HCT116 (cell line): ENCODE data around the gene NUDT5. TPM values are rescaled to one million over a fixed set of nuclear protein-coding genes. Genes with fewer than 3 reads are reported as not detected.

Source experiments
- ATAC-seq: fragments of 200-7000 bp; cut with Tn5 transposase; 2 replicates; pipeline ENCODE4 v1.9.1; 2020; ENCODE audit warnings: mild to moderate bottlenecking, moderate library complexity
- BruUV-seq: library from RNA; stranded (reverse); fragments of 400-500 nt; replicated peaks from 2 replicates; lab custom pipeline; 2021; lab: Mats Ljungman, UMichigan
- CTCF ChIA-PET: fragments of 300-600 bp; sonication (Branson Sonifier 250); formaldehyde crosslinking; loops from one replicate; lab custom pipeline; 2021; ENCODE audit warnings: antibody characterized with exemption; lab: Charles Lee
- POLR2A ChIA-PET: fragments of 300-600, 350-600 bp; sonication (Branson Sonifier 250); formaldehyde crosslinking; loops from one replicate; lab custom pipeline; 2021; ENCODE audit warnings: antibody characterized with exemption; lab: Charles Lee
- RAD21 ChIA-PET, 2 experiments: fragments of 300-600 bp; sonication (Branson Sonifier 250); formaldehyde crosslinking; loops; one replicate each; lab custom pipeline; 2023; ENCODE audit warnings: low total read pairs in 2 of 2; ENCODE audit not compliant: uncharacterized antibody in 2 of 2, unreplicated experiment in 2 of 2, low non-redundant PET in 1 of 2; lab: Charles Lee
- DNase-seq: peaks from one replicate; pipeline ENCODE4 v3.0.0-alpha.2; 2010; ENCODE audit warnings: low read depth, low spot score
- H2AFZ ChIP-seq: fragments of 200-600 bp; shearing (Covaris generic), sonication (generic); 2 replicates; pipeline ENCODE4 v1.6.1; 2017; ENCODE audit warnings: low read depth, mixed run types, mixed read lengths, antibody characterized with exemption, low read length; ENCODE audit not compliant: poor library complexity, severe bottlenecking
- H3K27ac ChIP-seq: 2 replicates; pipeline ENCODE4 v1.5.1; 2012; ENCODE audit warnings: low read depth, low read length
- H3K27me3 ChIP-seq: fragments of 200-600 bp; sonication (generic); 2 replicates; pipeline ENCODE4 v1.6.1; 2016; ENCODE audit warnings: mixed run types, low read length, mixed read lengths; ENCODE audit not compliant: insufficient read depth
- H3K36me3 ChIP-seq, 2 experiments: fragments of 200-500 bp in 1 of 2; fragments of 200-600 bp in 1 of 2; sonication (Bioruptor generic) in 1 of 2; sonication (generic) in 1 of 2; 2 replicates each; pipeline versions ENCODE4 v1.5.1 to v1.6.1; 2014 to 2016; ENCODE audit warnings: low read length in 2 of 2, inconsistent platforms in 1 of 2, mixed read lengths in 1 of 2, mixed run types in 1 of 2; ENCODE audit not compliant: insufficient read depth in 2 of 2, control insufficient read depth in 1 of 2
- H3K4me1 ChIP-seq, 2 experiments: fragments of 200-600 bp in 1 of 2; sonication (generic) in 1 of 2; 2 replicates each; pipeline versions ENCODE4 v1.5.1 to v1.6.1; 2012 to 2017; ENCODE audit warnings: low read length in 2 of 2, inconsistent platforms in 1 of 2, mild to moderate bottlenecking in 1 of 2, mixed read lengths in 1 of 2, mixed run types in 1 of 2, moderate library complexity in 1 of 2; ENCODE audit not compliant: insufficient read depth in 2 of 2, control insufficient read depth in 1 of 2
- H3K4me2 ChIP-seq: fragments of 200-600 bp; sonication (generic); 2 replicates; pipeline ENCODE4 v1.6.1; 2017; ENCODE audit warnings: mixed run types, low read length, mixed read lengths
- H3K4me3 ChIP-seq, 2 experiments: fragments of 200-600 bp in 1 of 2; sonication (generic) in 1 of 2; replicated peaks in 1 of 2; 2 replicates each; pipeline ENCODE4 v1.5.1; 2011 to 2016; ENCODE audit warnings: low read length in 2 of 2, control low read depth in 1 of 2, low read depth in 1 of 2, mild to moderate bottlenecking in 1 of 2, mixed read lengths in 1 of 2, mixed run types in 1 of 2
- H3K79me2 ChIP-seq: fragments of 200-600 bp; sonication (generic); 2 replicates; pipeline ENCODE4 v1.6.1; 2017; ENCODE audit warnings: mild to moderate bottlenecking, mixed run types, low read length, moderate library complexity, mixed read lengths; ENCODE audit not compliant: insufficient read depth
- H3K9ac ChIP-seq: fragments of 200-600 bp; sonication (generic); 2 replicates; pipeline ENCODE4 v1.6.1; 2016; ENCODE audit warnings: low read length, mixed read lengths
- H3K9me2 ChIP-seq: fragments of 200-600 bp; sonication (generic), shearing (Covaris generic); 2 replicates; pipeline ENCODE4 v1.6.1; 2017; ENCODE audit warnings: mixed run types, mild to moderate bottlenecking, moderate library complexity; ENCODE audit not compliant: insufficient read depth
- H3K9me3 ChIP-seq, 2 experiments: fragments of 200-500 bp in 1 of 2; fragments of 200-600 bp in 1 of 2; sonication (Bioruptor generic) in 1 of 2; sonication (generic) in 1 of 2; 2 replicates each; pipeline ENCODE4 v1.6.1; 2014 to 2017; ENCODE audit warnings: low read length in 2 of 2, mixed read lengths in 2 of 2, inconsistent platforms in 1 of 2, low read depth in 1 of 2, mild to moderate bottlenecking in 1 of 2, mixed run types in 1 of 2, moderate library complexity in 1 of 2; ENCODE audit not compliant: control insufficient read depth in 1 of 2, insufficient read depth in 1 of 2
- H4K20me1 ChIP-seq: fragments of 200-600 bp; sonication (generic), shearing (Covaris generic); 2 replicates; pipeline ENCODE4 v1.6.1; 2017; ENCODE audit warnings: mixed run types, mild to moderate bottlenecking, moderate library complexity; ENCODE audit not compliant: insufficient read depth
- ATF3 ChIP-seq: IDR thresholded peaks from 2 replicates; pipeline ENCODE4 v1.6.1; 2012
- CEBPB ChIP-seq: IDR thresholded peaks from 2 replicates; pipeline ENCODE4 v1.6.1; 2012; ENCODE audit warnings: low read depth
- EGR1 ChIP-seq: IDR thresholded peaks from 2 replicates; pipeline ENCODE4 v1.6.1; 2012; ENCODE audit warnings: low read depth
- ELF1 ChIP-seq: IDR thresholded peaks from 2 replicates; pipeline ENCODE4 v1.6.1; 2012; ENCODE audit warnings: low read depth, borderline replicate concordance
- EZH2phosphoT487 ChIP-seq: fragments of 200-600 bp; IDR thresholded peaks from 2 replicates; pipeline ENCODE4 v1.6.1; 2018; ENCODE audit warnings: antibody characterized with exemption, borderline replicate concordance
- POLR2A ChIP-seq: IDR thresholded peaks from 2 replicates; pipeline ENCODE4 v1.7.0; 2011; ENCODE audit warnings: borderline replicate concordance; ENCODE audit not compliant: insufficient read depth, insufficient read length; ENCODE audit errors: extremely low read depth
- POLR2AphosphoS5 ChIP-seq: IDR thresholded peaks from 2 replicates; pipeline ENCODE4 v1.6.1; 2011; ENCODE audit warnings: mild to moderate bottlenecking, low read depth, low read length, moderate library complexity
- REST ChIP-seq: IDR thresholded peaks from 2 replicates; pipeline ENCODE4 v1.6.1; 2012; ENCODE audit warnings: low read depth
- SP1 ChIP-seq: IDR thresholded peaks from 2 replicates; pipeline ENCODE4 v1.6.1; 2012; ENCODE audit warnings: low read depth
- TCF7L2 ChIP-seq: IDR thresholded peaks from 2 replicates; pipeline ENCODE4 v1.7.0; 2011; ENCODE audit warnings: borderline replicate concordance, inconsistent platforms; ENCODE audit not compliant: insufficient read depth, insufficient read length; ENCODE audit errors: extremely low read depth
- YY1 ChIP-seq: IDR thresholded peaks from 2 replicates; pipeline ENCODE4 v1.6.1; 2011; ENCODE audit warnings: low read length, low read depth, moderate library complexity, mild to moderate bottlenecking; ENCODE audit not compliant: insufficient replicate concordance; ENCODE audit errors: extremely low read depth
- ZNF274 ChIP-seq: fragments of 200-500 bp; sonication (Bioruptor generic); IDR thresholded peaks from 2 replicates; pipeline ENCODE4 v1.6.1; 2014; ENCODE audit warnings: mild to moderate bottlenecking, low read depth, low read length, inconsistent platforms
- intact Hi-C: fragments of 100-400 bp; cut with micrococcal nuclease; formaldehyde crosslinking; loops from 2 replicates; pipeline ENCODE4 v1.10.0; 2022
- total RNA-seq: library from RNA; stranded (reverse); gene quantifications from one replicate; pipeline ENCODE4 v1.2.1, GENCODE V29; 2021; ENCODE audit not compliant: unreplicated experiment

The NUDT5 gene
- total RNA-seq, 1 experiment from 2014 or later: 101 TPM

- H3K79me2 ChIP-seq: peaks cover 92% of the 10 kb centered on the region
- BruUV-seq: no TSS peak
- no peak for ATAC-seq
- ChIA-PET CTCF (no interaction called here), POLR2A (no interaction called here), RAD21 (no interaction called here)
- H3K9ac ChIP-seq: no peak overlapping the region
- intact Hi-C loops: no loop called here
- H4K20me1 ChIP-seq: peaks cover 10% of the 10 kb centered on the region; the same call in 1 of the 2 replicates
- no peak overlapping the region for H3K27ac ChIP-seq
- peaks cover 10 to 11% of the 10 kb centered on the region in 2 experiments for H3K4me1 ChIP-seq
- no peak overlapping the region for H3K4me3 ChIP-seq
- peaks cover 14 to 28% of the 10 kb centered on the region in 2 experiments; a peak in 3 of 4 replicates for H3K36me3 ChIP-seq
- no peaks in the 10 kb centered on the region for H3K9me3 ChIP-seq
- no peak overlapping the region for H2AFZ ChIP-seq
- TF ChIP-seq REST: no peak
- TF ChIP-seq EZH2phosphoT487: no peak
- TF ChIP-seq YY1: no peak
- TF ChIP-seq ZNF274: no peak
- no peak for TF ChIP-seq ATF3
- no peak for TF ChIP-seq SP1
- no peak for TF ChIP-seq TCF7L2
- no peak for TF ChIP-seq ELF1
- TF ChIP-seq POLR2A: no peak
- no peak for TF ChIP-seq EGR1
- no peak for TF ChIP-seq POLR2AphosphoS5
- no peak for TF ChIP-seq CEBPB
- DNase-seq: no peak
- no peak overlapping the region for H3K4me2 ChIP-seq
- H3K9me2 ChIP-seq: no peaks in the 10 kb centered on the region
- no peaks in the 10 kb centered on the region for H3K27me3 ChIP-seq
Measured at GRCh38 chr10:12189426-12189825, 6.3 kb downstream of the NUDT5 start.
